K562 (cell line): ENCODE measurements around the gene MYOM1. TPM values are rescaled to one million over a fixed set of nuclear protein-coding genes. Genes with fewer than 3 reads are reported as not detected.

Experiments used
- CBX3 ChIP-seq, 2 experiments: IDR thresholded peaks; 1 replicate in 1 of 2; 2 replicates in 1 of 2; pipeline ENCODE4 v1.6.1; 2012; ENCODE audit warnings: inconsistent platforms in 2 of 2, low read length in 2 of 2, borderline replicate concordance in 1 of 2, control low read depth in 1 of 2
- CBX5 ChIP-seq: IDR thresholded peaks from 2 replicates; pipeline ENCODE4 v1.6.1; 2014; ENCODE audit warnings: low read depth, borderline replicate concordance
- CEBPG ChIP-seq, 3 experiments: fragments of 200-800 bp in 1 of 3; sonication (Bioruptor generic) in 1 of 3; sonication (generic) in 1 of 3; formaldehyde crosslinking in 1 of 3; IDR thresholded peaks in 2 of 3; conservative IDR thresholded peaks in 1 of 3; 2 replicates each; pipeline versions ENCODE4 v1.6.1 to v1.8.0; 2016 to 2022; ENCODE audit warnings: missing compliant biosample characterization in 2 of 3, missing genetic modification characterization in 2 of 3, mild to moderate bottlenecking in 1 of 3, missing genetic modification reagents in 1 of 3
- CREM ChIP-seq: IDR thresholded peaks from 2 replicates; pipeline ENCODE4 v1.6.1; 2014; ENCODE audit warnings: antibody characterized with exemption, low read depth
- CXXC5 ChIP-seq: fragments of 250-450 bp; sonication (Bioruptor Pico); IDR thresholded peaks from 2 replicates; pipeline ENCODE4 v1.8.0; 2022; ENCODE audit warnings: inconsistent platforms, mild to moderate bottlenecking, moderate library complexity
- EHMT2 ChIP-seq: fragments of 450-650 bp; IDR thresholded peaks from 2 replicates; pipeline ENCODE4 v1.6.1; 2018; ENCODE audit warnings: antibody characterized with exemption
- ESRRB ChIP-seq: fragments of 250-450 bp; sonication (Bioruptor Pico); IDR thresholded peaks from 2 replicates; pipeline ENCODE4 v1.5.0; 2020; ENCODE audit warnings: mild to moderate bottlenecking, moderate library complexity, borderline replicate concordance
- ETV1 ChIP-seq: fragments of 450-650 bp; conservative IDR thresholded peaks from 2 replicates; pipeline ENCODE4 v1.6.1; 2016; ENCODE audit warnings: missing genetic modification characterization, control low read depth, low read depth, missing compliant biosample characterization
- FOXA3 ChIP-seq, 2 experiments: fragments of 450-650 bp in 1 of 2; sonication (generic) in 1 of 2; formaldehyde crosslinking; IDR thresholded peaks in 1 of 2; conservative IDR thresholded peaks in 1 of 2; 2 replicates each; pipeline versions ENCODE4 v1.4.0 to v1.8.0; 2020 to 2022; ENCODE audit warnings: mild to moderate bottlenecking in 2 of 2, missing genetic modification reagents in 1 of 2
- FOXM1 ChIP-seq, 2 experiments: fragments of 450-650 bp in 1 of 2; sonication (generic) in 1 of 2; formaldehyde crosslinking in 1 of 2; IDR thresholded peaks; 2 replicates each; pipeline versions ENCODE4 v1.6.1 to v1.9.0; 2017 to 2022; ENCODE audit warnings: low read depth in 2 of 2, mild to moderate bottlenecking in 2 of 2, missing genetic modification reagents in 1 of 2, moderate library complexity in 1 of 2
- GABPA ChIP-seq: fragments of 200-800 bp; sonication (Bioruptor generic); conservative IDR thresholded peaks from 2 replicates; pipeline ENCODE4 v1.6.1; 2016; ENCODE audit warnings: low read depth, missing genetic modification characterization, missing compliant biosample characterization
- GATA2 ChIP-seq: sonication (generic); formaldehyde crosslinking; IDR thresholded peaks from 2 replicates; pipeline ENCODE4 v1.4.0; 2020; ENCODE audit warnings: mild to moderate bottlenecking, missing genetic modification reagents
- JUND ChIP-seq, 2 experiments: IDR thresholded peaks; 2 replicates in 1 of 2; 3 replicates in 1 of 2; pipeline ENCODE4 v1.6.1; 2011; ENCODE audit warnings: borderline replicate concordance in 2 of 2, low read depth in 2 of 2, low read length in 2 of 2, improper control_type of control experiment in 1 of 2, missing biosample characterization in 1 of 2, missing genetic modification characterization in 1 of 2, missing genetic modification reagents in 1 of 2
- LEF1 ChIP-seq: fragments of 450-650 bp; IDR thresholded peaks from 2 replicates; pipeline ENCODE4 v1.6.1; 2016; ENCODE audit warnings: mild to moderate bottlenecking
- PYGO2 ChIP-seq: fragments of 450-650 bp; IDR thresholded peaks from 2 replicates; pipeline ENCODE4 v1.6.1; 2016; ENCODE audit warnings: mild to moderate bottlenecking, missing genetic modification characterization, moderate library complexity, missing compliant biosample characterization
- RBBP5 ChIP-seq: fragments of 200-600 bp; sonication (generic); IDR thresholded peaks from 2 replicates; pipeline ENCODE4 v1.6.1; 2012; ENCODE audit warnings: borderline replicate concordance, mild to moderate bottlenecking, low read length, control low read depth, inconsistent platforms; ENCODE audit not compliant: insufficient read depth, poor library complexity, severe bottlenecking
- SMAD3 ChIP-seq: fragments of 450-650 bp; formaldehyde crosslinking; conservative IDR thresholded peaks from 2 replicates; pipeline ENCODE4 v1.4.0; 2020; ENCODE audit warnings: mild to moderate bottlenecking
- SMAD4 ChIP-seq: fragments of 250-450 bp; sonication (Bioruptor Pico); conservative IDR thresholded peaks from 2 replicates; pipeline ENCODE4 v1.8.0; 2021; ENCODE audit warnings: inconsistent platforms, mild to moderate bottlenecking, moderate library complexity
- TEAD4 ChIP-seq, 2 experiments: sonication (generic) in 1 of 2; formaldehyde crosslinking in 1 of 2; IDR thresholded peaks; 2 replicates each; pipeline versions ENCODE4 v1.6.1 to v1.8.0; 2012 to 2022; ENCODE audit warnings: borderline replicate concordance in 1 of 2, inconsistent platforms in 1 of 2, low read length in 1 of 2, mild to moderate bottlenecking in 1 of 2, missing genetic modification reagents in 1 of 2
- YY1 ChIP-seq, 3 experiments: IDR thresholded peaks; 2 replicates each; pipeline ENCODE4 v1.6.1; 2011; ENCODE audit warnings: low read length in 2 of 3, mild to moderate bottlenecking in 2 of 3, moderate library complexity in 2 of 3, borderline replicate concordance in 1 of 3, control low read depth in 1 of 3, low read depth in 1 of 3; ENCODE audit not compliant: insufficient read depth in 3 of 3, insufficient replicate concordance in 2 of 3, control insufficient read depth in 1 of 3, insufficient read length in 1 of 3; ENCODE audit errors: extremely low read depth in 1 of 3
- polyA plus RNA-seq, 8 experiments: library from polyadenylated mRNA; depleted of rRNA in 4 of 8; stranded (reverse) in 5 of 8; unstranded in 3 of 8; fragments of >200 nt; fragmentation: Nextera tagmentation in 2 of 8; fragmentation: Illumina TruSeq in 1 of 8; extraction: Ambion mirVana in 2 of 8; extraction: Trizol in 1 of 8; gene quantifications; 2 replicates each; pipeline versions ENCODE4 v1.2.1 to v1.2.3, GENCODE V29; 2011 to 2014; ENCODE audit warnings: inconsistent platforms in 1 of 8, missing spikeins in 1 of 8
- total RNA-seq, 7 experiments: library from RNA; depleted of rRNA in 6 of 7; stranded (reverse); fragments of >200 nt in 6 of 7; fragmentation: Illumina TruSeq in 2 of 7; extraction: Trizol in 2 of 7; gene quantifications; 2 replicates each; pipeline versions ENCODE4 v1.2.1 to v1.2.3, GENCODE V29; 2011 to 2021; ENCODE audit warnings: low replicate concordance in 1 of 7
- TF ChIP-seq, protein P1 (sequence below): fragments of 450-650 bp; formaldehyde crosslinking; IDR thresholded peaks from 2 replicates; pipeline ENCODE4 v1.4.0; 2020; ENCODE audit warnings: mild to moderate bottlenecking, moderate library complexity

Gene MYOM1
- total and polyA plus RNA-seq, 9 of the 15 experiments (the other 6 are each of a cell fraction or from before 2014, with no cell fraction given) = 0.01 to 0.62 (median 0.25) TPM

DNA sequence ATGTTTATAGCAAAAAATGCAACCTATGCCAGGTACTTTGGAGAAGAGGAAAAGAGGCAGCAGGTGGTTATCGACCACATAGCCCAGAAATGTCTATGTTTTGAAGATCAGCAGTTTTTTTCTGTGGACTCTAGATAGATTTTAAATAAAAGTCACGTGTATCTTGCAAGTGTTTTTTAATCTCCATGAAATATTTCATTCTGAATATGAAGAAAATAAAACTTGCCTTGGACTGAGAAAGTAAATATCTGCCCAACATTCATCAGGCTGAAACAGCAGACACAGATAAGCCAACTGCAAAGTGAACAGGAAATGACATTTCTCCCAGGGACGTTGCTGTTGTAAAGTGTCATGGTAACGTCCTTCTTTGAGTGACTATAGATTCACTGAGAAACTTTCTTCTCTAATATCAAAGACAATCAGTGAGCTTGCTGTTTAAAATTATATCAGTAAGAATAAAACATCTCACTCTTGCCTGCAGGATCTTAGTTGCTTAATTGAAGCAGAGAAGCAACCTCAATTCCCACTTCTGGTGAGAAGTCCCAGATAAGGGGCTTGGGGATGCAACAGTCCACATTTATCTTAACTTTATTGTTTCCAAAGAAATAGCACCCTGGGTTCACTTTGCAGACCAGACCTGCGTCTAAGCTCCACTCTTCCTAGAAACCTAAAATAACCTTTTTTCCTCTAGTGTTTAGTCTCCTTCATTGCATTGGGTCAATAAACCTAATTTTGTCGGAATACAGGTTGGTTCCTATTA lies 6.3 kb downstream of the MYOM1 start (continued):
- TF ChIP-seq CXXC5 (CRISPR knock-in tag) = peak; percentile 42
- TF ChIP-seq, protein P1, sequence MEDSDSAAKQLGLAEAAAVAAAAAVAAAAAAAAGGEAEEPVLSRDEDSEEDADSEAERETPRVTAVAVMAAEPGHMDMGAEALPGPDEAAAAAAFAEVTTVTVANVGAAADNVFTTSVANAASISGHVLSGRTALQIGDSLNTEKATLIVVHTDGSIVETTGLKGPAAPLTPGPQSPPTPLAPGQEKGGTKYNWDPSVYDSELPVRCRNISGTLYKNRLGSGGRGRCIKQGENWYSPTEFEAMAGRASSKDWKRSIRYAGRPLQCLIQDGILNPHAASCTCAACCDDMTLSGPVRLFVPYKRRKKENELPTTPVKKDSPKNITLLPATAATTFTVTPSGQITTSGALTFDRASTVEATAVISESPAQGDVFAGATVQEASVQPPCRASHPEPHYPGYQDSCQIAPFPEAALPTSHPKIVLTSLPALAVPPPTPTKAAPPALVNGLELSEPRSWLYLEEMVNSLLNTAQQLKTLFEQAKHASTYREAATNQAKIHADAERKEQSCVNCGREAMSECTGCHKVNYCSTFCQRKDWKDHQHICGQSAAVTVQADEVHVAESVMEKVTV (CRISPR knock-in tag) = no peak
- TF ChIP-seq PYGO2 = no peak
- peak; percentile 1; the same call in 1 of the 2 replicates for TF ChIP-seq JUND (IDR thresholded peaks at IDR 0.05; ENCODE audit: borderline replicate concordance, low read depth, low read length)
- TF ChIP-seq JUND (tag; IDR thresholded peaks at IDR 0.05; ENCODE audit: borderline replicate concordance, low read depth, low read length) = no peak
- TF ChIP-seq ESRRB (CRISPR knock-in tag) = no peak
- TF ChIP-seq LEF1 = peak; percentile 50; the same call in 1 of the 2 replicates
- TF ChIP-seq CEBPG (CRISPR knock-in tag; IDR thresholded peaks at IDR 0.05) = no peak
- TF ChIP-seq CEBPG (tag; conservative IDR thresholded peaks at IDR 0.05 in 1 of 2, IDR thresholded peaks at IDR 0.05 in 1 of 2) = no peak
- TF ChIP-seq SMAD3 (CRISPR knock-in tag) = peak; percentile 18; the same call in 1 of the 2 replicates
- TF ChIP-seq EHMT2 = peak; percentile 83
- TF ChIP-seq GABPA (tag) = peak; percentile 84
- TF ChIP-seq SMAD4 (CRISPR knock-in tag) = 0 out of 2 replicates have a peak, but pooled peaks have one; percentile 34
- TF ChIP-seq CREM = peak; percentile 62; the same call in 1 of the 2 replicates
- peak; percentile 78 for TF ChIP-seq ETV1 (tag)
- peak in 1 of 2 experiments; percentile 38; a peak in 1 of 4 replicates for TF ChIP-seq FOXA3 (CRISPR knock-in tag; conservative IDR thresholded peaks at IDR 0.05 in 1 of 2, IDR thresholded peaks at IDR 0.05 in 1 of 2)
- 0 out of 2 replicates have a peak, but pooled peaks have one; percentile 25 for TF ChIP-seq CBX5
- TF ChIP-seq FOXM1 (IDR thresholded peaks at IDR 0.05; ENCODE audit: low read depth) = peak; percentile 32; the same call in 1 of the 2 replicates
- no peak for TF ChIP-seq FOXM1 (CRISPR knock-in tag; IDR thresholded peaks at IDR 0.05; ENCODE audit: low read depth)
- TF ChIP-seq YY1 (IDR thresholded peaks at IDR 0.05; ENCODE audit: borderline replicate concordance in 1 of 3, control insufficient read depth in 1 of 3, extremely low read depth in 1 of 3, insufficient read depth in 3 of 3, insufficient read length in 1 of 3, insufficient replicate concordance in 2 of 3, low read depth in 1 of 3, low read length in 2 of 3) = no peak
- 0 out of 2 replicates have a peak, but pooled peaks have one; percentile 18 for TF ChIP-seq GATA2 (CRISPR knock-in tag)
- TF ChIP-seq RBBP5 = no peak
- peak in 1 of 2 experiments; percentile 57; a peak in 1 of 3 replicates for TF ChIP-seq CBX3 (IDR thresholded peaks at IDR 0.05; ENCODE audit: borderline replicate concordance in 1 of 2, low read length in 2 of 2)
- TF ChIP-seq TEAD4 (IDR thresholded peaks at IDR 0.05; ENCODE audit: low read length) = peak; percentile 12; the same call in 1 of the 2 replicates
- TF ChIP-seq TEAD4 (CRISPR knock-in tag; IDR thresholded peaks at IDR 0.05; ENCODE audit: borderline replicate concordance) = no peak
